Activated CD8-positive, alpha-beta T cell treated with anti-CD3 and anti-CD28 coated beads for 36 hours (primary cell): ENCODE measurements around the gene PLK2. TPM values are rescaled to one million over a fixed set of nuclear protein-coding genes. Genes with fewer than 3 reads are reported as not detected.

Experiments used
- ATAC-seq: fragments of 200-7000 bp; cut with Tn5 transposase; one replicate; pipeline ENCODE4 v1.10.0; 2021; ENCODE audit warnings: mild to moderate bottlenecking, moderate library complexity
- CTCF ChIA-PET: fragments of 350-600 bp; sonication (Branson Sonifier 250); formaldehyde crosslinking; loops from one replicate; lab custom pipeline; 2021; ENCODE audit warnings: antibody characterized with exemption; lab: Charles Lee
- POLR2A ChIA-PET: fragments of 350-600 bp; sonication (Branson Sonifier 250); formaldehyde crosslinking; loops from one replicate; lab custom pipeline; 2021; ENCODE audit warnings: antibody characterized with exemption; lab: Charles Lee
- DNase-seq: peaks from one replicate; pipeline ENCODE4 v3.0.0-alpha.2; 2020
- H3K27ac Mint-ChIP-seq: one replicate; pipeline ENCODE4 v1.8.0; 2021; ENCODE audit warnings: mild to moderate bottlenecking, mixed read lengths
- H3K27me3 Mint-ChIP-seq: one replicate; pipeline ENCODE4 v1.8.0; 2021; ENCODE audit warnings: mixed read lengths
- H3K36me3 Mint-ChIP-seq: one replicate; pipeline ENCODE4 v1.8.0; 2021; ENCODE audit warnings: low read depth, mixed read lengths
- H3K4me1 Mint-ChIP-seq: one replicate; pipeline ENCODE4 v1.8.0; 2021; ENCODE audit warnings: low read depth, mixed read lengths
- H3K4me3 Mint-ChIP-seq: one replicate; pipeline ENCODE4 v1.8.0; 2021; ENCODE audit warnings: mild to moderate bottlenecking, moderate library complexity, mixed read lengths
- H3K9me3 Mint-ChIP-seq: one replicate; pipeline ENCODE4 v1.8.0; 2021; ENCODE audit warnings: mixed read lengths
- CTCF ChIP-seq: fragments of 200-600 bp; IDR thresholded peaks from one replicate; pipeline ENCODE4 v1.8.0; 2022; ENCODE audit warnings: antibody characterized with exemption, mild to moderate bottlenecking
- intact Hi-C: fragments of 100-400 bp; cut with micrococcal nuclease; formaldehyde crosslinking; loops from one replicate; pipeline ENCODE4 v1.10.0; 2022
- total RNA-seq, 2 experiments: library from RNA; stranded (reverse); gene quantifications; one replicate each; pipeline ENCODE4 v1.2.3, GENCODE V29; 2021

Gene PLK2
- total RNA-seq, 2 experiments from 2014 or later: 3.1 to 4.0 TPM

- peak; percentile 70 for TF ChIP-seq CTCF
- no peak overlapping the region for H3K27ac Mint-ChIP-seq
- no peak overlapping the region for H3K4me3 Mint-ChIP-seq
- intact Hi-C loops: loop anchor here (5.0 kb wide), 1 partner anchor 810 kb away; no protein-coding TSS in a partner anchor
- ChIA-PET CTCF (interaction anchor here (0.6 to 5.9 kb wide), 7 partner anchors 10 to 1164 kb away, joined by 3 to 51 read pairs (median 3); no protein-coding TSS in a partner anchor), POLR2A (interaction anchor here (1.0 kb wide), 1 partner anchor 20 kb away, joined by 3 read pairs; no protein-coding TSS in a partner anchor)
- H3K27me3 Mint-ChIP-seq: peaks cover 10% of the 10 kb centered on the region
- no peaks in the 10 kb centered on the region for H3K9me3 Mint-ChIP-seq
- peaks cover 14% of the 10 kb centered on the region for H3K4me1 Mint-ChIP-seq
- DNase-seq: peak; percentile 42
- ATAC-seq: no peak
- no peaks in the 10 kb centered on the region for H3K36me3 Mint-ChIP-seq
These were observed 2.8 kb upstream of the PLK2 start for GRCh38 chr5:58462623-58463230.

DNA sequence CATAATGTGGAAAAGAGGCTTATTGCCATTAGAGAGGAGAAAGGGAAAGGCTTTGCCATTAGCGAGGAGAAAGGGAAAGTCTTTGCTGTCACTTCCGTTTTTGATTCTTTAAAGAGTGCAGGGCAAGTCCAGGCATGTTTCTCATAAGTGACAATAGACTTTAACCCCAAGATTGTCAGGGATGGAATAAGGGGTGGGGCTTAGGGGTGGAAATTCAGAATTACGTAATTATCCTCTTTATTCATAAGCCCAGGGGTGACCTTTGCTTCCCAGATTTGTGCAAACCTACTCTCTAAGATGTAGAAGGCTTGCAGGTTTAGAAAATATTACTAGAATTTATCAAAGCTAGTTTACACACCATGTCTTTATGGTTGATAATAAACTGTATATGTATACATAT is 2.3 kb upstream of the PLK2 start:
- H3K4me1 Mint-ChIP-seq: peaks cover 14% of the 10 kb centered on the region
- no peaks in the 10 kb centered on the region for H3K36me3 Mint-ChIP-seq
- DNase-seq (no peak), ATAC-seq (no peak)
- intact Hi-C loops: loop anchor here (5.0 kb wide), 1 partner anchor 810 kb away; no protein-coding TSS in a partner anchor
- no peak overlapping the region for H3K27ac Mint-ChIP-seq
- ChIA-PET POLR2A (no interaction called here), CTCF (interaction anchor here (0.7 to 5.9 kb wide), 7 partner anchors 11 to 1163 kb away, joined by 3 to 51 read pairs (median 8); no protein-coding TSS in a partner anchor)
- no peak overlapping the region for H3K4me3 Mint-ChIP-seq
- H3K9me3 Mint-ChIP-seq: no peaks in the 10 kb centered on the region
- no peak for TF ChIP-seq CTCF
- peaks cover 10% of the 10 kb centered on the region for H3K27me3 Mint-ChIP-seq

DNA sequence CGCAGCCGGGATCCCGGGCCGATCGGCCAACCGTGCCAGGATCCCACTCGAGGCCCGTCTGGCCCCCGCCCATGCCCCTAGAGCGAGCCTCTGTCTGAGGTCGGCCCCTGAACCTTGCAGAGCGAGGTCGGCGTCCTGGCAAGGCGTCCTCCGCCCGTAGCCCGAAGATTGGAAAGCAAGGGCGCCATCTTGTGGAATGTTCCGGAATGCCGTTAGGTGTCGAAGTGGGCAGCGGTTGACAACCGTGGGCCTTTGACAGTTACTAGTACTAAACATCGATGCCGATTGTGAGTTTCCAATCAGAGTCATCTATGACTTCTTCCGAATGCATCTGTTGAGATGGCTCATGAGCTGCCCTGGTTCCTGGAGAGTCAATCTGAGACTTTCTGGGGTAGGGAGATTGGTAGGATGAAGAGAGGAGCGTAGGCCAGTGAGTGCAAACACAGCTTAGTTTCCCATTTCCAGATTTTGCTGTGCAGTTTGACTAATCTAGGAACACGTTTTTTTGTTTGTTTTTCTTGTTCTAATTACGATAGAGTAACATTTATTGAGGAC is 923 bp upstream of the PLK2 start:
- Mint-ChIP-seq H3K36me3 (no peaks in the 10 kb centered on the region), H3K4me1 (peaks cover 10% of the 10 kb centered on the region), H3K9me3 (no peaks in the 10 kb centered on the region), H3K27me3 (peaks cover 10% of the 10 kb centered on the region), H3K27ac (peak overlapping the region; percentile 26), H3K4me3 (peak overlapping the region; percentile 71)
- ATAC-seq (peak; percentile 79), DNase-seq (peak; percentile 92)
- POLR2A ChIA-PET: no interaction called here
- intact Hi-C loops: loop anchor here (2.0 to 5.0 kb wide), 2 partner anchors 682 to 809 kb away; no protein-coding TSS in a partner anchor
- CTCF ChIA-PET: interaction anchor here (0.6 to 5.9 kb wide), 25 partner anchors 11 to 1230 kb away, joined by 3 to 51 read pairs (median 3); no protein-coding TSS in a partner anchor
- TF ChIP-seq CTCF: peak; percentile 79

- Mint-ChIP-seq H3K4me1 (peaks cover 10% of the 10 kb centered on the region), H3K4me3 (peak overlapping the region; percentile 71), H3K36me3 (no peaks in the 10 kb centered on the region), H3K27me3 (peaks cover 10% of the 10 kb centered on the region), H3K9me3 (no peaks in the 10 kb centered on the region), H3K27ac (no peak overlapping the region)
- no peak for ATAC-seq
- intact Hi-C loops: loop anchor here (2.0 to 5.0 kb wide), 3 partner anchors 681 to 1161 kb away; no protein-coding TSS in a partner anchor
- no peak for TF ChIP-seq CTCF
- DNase-seq: no peak
- POLR2A ChIA-PET: interaction anchor here (0.5 to 0.6 kb wide), 2 partner anchors 338 to 688 kb away, joined by 4 read pairs; no protein-coding TSS in a partner anchor
- CTCF ChIA-PET: interaction anchor here (0.7 to 5.9 kb wide), 7 partner anchors 35 to 1160 kb away, joined by 3 to 51 read pairs (median 7); no protein-coding TSS in a partner anchor
These were observed 512 bp downstream of the PLK2 start for GRCh38 chr5:58459146-58460001.
